Measurements from ENCODE around the gene SEMA3D. TPM values are rescaled to one million over a fixed set of nuclear protein-coding genes. Genes with fewer than 3 reads are reported as not detected.

Gene SEMA3D
- total and polyA plus RNA-seq, 7 donors: 0.23 to 5.5 (median 2.5) TPM

- H3K9me3 ChIP-seq: no peaks in the 10 kb centered on the region
- DNase-seq: no peak
- no peak overlapping the region for H3K4me3 ChIP-seq
- WGBS, 2 donors: 86 to 89% methylated on average over 3 of the region's 3 CpGs
- no peak overlapping the region for H3K27ac ChIP-seq
- no peaks in the 10 kb centered on the region for H3K36me3 ChIP-seq
- intact Hi-C loops (cut with DNase I): no loop called here
- H3K4me1 ChIP-seq: peaks cover 0 to 22% (median 20%) of the 10 kb centered on the region in 4 donors
- no peaks in the 10 kb centered on the region for H3K27me3 ChIP-seq
- no peak for TF ChIP-seq EP300 (IDR thresholded peaks at IDR 0.05)
Observed at GRCh38 chr7:85183296-85183695, 3.6 kb downstream of the SEMA3D start.

GRCh38 chr7:85178531-85179298 lies 8.1 kb downstream of the SEMA3D start:
- H3K27ac ChIP-seq: no peak overlapping the region
- no peaks in the 10 kb centered on the region for H3K9me3 ChIP-seq
- WGBS, 2 donors: 53 to 71% methylated on average over 2 of the region's 2 CpGs
- TF ChIP-seq CTCF (IDR thresholded peaks at IDR 0.05) (no peak), POLR2AphosphoS5 (IDR thresholded peaks at IDR 0.05) (no peak), EP300 (IDR thresholded peaks at IDR 0.05) (no peak), POLR2A (IDR thresholded peaks at IDR 0.05) (no peak)
- no peaks in the 10 kb centered on the region for H3K27me3 ChIP-seq
- H3K4me1 ChIP-seq: no peaks in the 10 kb centered on the region
- intact Hi-C loops (cut with DNase I): no loop called here
- DNase-seq: no peak
- H3K4me3 ChIP-seq: no peak overlapping the region
- H3K36me3 ChIP-seq: no peaks in the 10 kb centered on the region

- Histone ChIP-seq H3K27ac (no peak overlapping the region), H3K27me3 (no peaks in the 10 kb centered on the region), H3K36me3 (no peaks in the 10 kb centered on the region), H3K4me1 (peaks cover 0 to 6% (median 6%) of the 10 kb centered on the region in 4 donors), H3K9me3 (no peaks in the 10 kb centered on the region), H3K4me3 (no peak overlapping the region)
- TF ChIP-seq CTCF (IDR thresholded peaks at IDR 0.05): no peak
- TF ChIP-seq EP300 (IDR thresholded peaks at IDR 0.05): no peak
- TF ChIP-seq POLR2A (IDR thresholded peaks at IDR 0.05): no peak
- TF ChIP-seq POLR2AphosphoS5 (IDR thresholded peaks at IDR 0.05): no peak
- no peak for DNase-seq
- intact Hi-C loops (cut with DNase I): no loop called here
Observed at GRCh38 chr7:85177316-85177715, 9.5 kb downstream of the SEMA3D start.

- no peak for DNase-seq
- Histone ChIP-seq H3K36me3 (no peaks in the 10 kb centered on the region), H3K27ac (no peak overlapping the region), H3K9me3 (no peaks in the 10 kb centered on the region), H3K4me1 (peaks cover 0 to 7% (median 6%) of the 10 kb centered on the region in 4 donors), H3K27me3 (no peaks in the 10 kb centered on the region), H3K4me3 (no peak overlapping the region)
- TF ChIP-seq CTCF (IDR thresholded peaks at IDR 0.05) (no peak), EP300 (IDR thresholded peaks at IDR 0.05) (no peak), POLR2AphosphoS5 (IDR thresholded peaks at IDR 0.05) (no peak), POLR2A (IDR thresholded peaks at IDR 0.05) (no peak)
- intact Hi-C loops (cut with DNase I): no loop called here
- WGBS, 2 donors: 83 to 84% methylated on average over 1 of the region's 1 CpG
Observed at GRCh38 chr7:85176197-85176596, 10.7 kb downstream of the SEMA3D start.

DNA sequence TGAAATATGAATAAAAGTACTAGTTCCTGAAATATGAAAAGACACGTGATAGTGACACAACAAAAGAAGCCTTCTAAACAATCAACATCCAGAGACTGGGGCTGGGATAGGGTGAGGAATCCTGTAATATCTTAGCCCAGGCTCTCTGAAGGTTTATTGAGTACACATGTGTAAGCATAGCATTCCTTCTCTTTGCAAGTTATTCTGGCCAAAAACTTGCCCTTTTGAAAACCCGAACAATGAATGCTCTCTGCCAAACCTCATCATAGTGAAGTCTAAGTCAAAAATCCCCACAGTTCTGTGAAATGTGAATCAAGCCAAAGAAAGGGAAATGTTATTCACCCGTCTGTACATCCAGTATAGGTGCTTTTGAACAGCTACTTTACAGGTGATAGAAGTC lies 11.6 kb downstream of the SEMA3D start:
- intact Hi-C loops (cut with DNase I): no loop called here
- Histone ChIP-seq H3K27ac (no peak overlapping the region), H3K27me3 (no peaks in the 10 kb centered on the region), H3K9me3 (no peaks in the 10 kb centered on the region), H3K36me3 (no peaks in the 10 kb centered on the region), H3K4me1 (peaks cover 0 to 7% (median 6%) of the 10 kb centered on the region in 4 donors), H3K4me3 (no peak overlapping the region)
- WGBS, 2 donors: 78% methylated on average over 3 of the region's 3 CpGs
- no peak for DNase-seq
- no peak for TF ChIP-seq EP300 (IDR thresholded peaks at IDR 0.05)
- TF ChIP-seq POLR2AphosphoS5 (IDR thresholded peaks at IDR 0.05): no peak
- no peak for TF ChIP-seq CTCF (IDR thresholded peaks at IDR 0.05)
- TF ChIP-seq POLR2A (IDR thresholded peaks at IDR 0.05): no peak

Measured in sigmoid colon (tissue), 7 donors.